HepG2 (cell line): Measurements from ENCODE around the gene RPS5. TPM values are rescaled to one million over a fixed set of nuclear protein-coding genes. Genes with fewer than 3 reads are reported as not detected.

Experiments used
- ATAC-seq: fragments of 200-7000 bp; cut with Tn5 transposase; 3 replicates; pipeline ENCODE4 v1.9.1; 2020; ENCODE audit warnings: mild to moderate bottlenecking, moderate library complexity
- BruUV-seq: library from RNA; stranded (reverse); fragments of 400-500 nt; replicated peaks from 2 replicates; lab custom pipeline; 2021; lab: Mats Ljungman, UMichigan
- CTCF ChIA-PET: fragments of 300-600 bp; formaldehyde crosslinking; extraction: SDS; loops from one replicate; lab custom pipeline; 2021; ENCODE audit warnings: low total read pairs, inconsistent platforms, low intra/inter-chr PET ratio; lab: Yijun Ruan, JAX
- POLR2A ChIA-PET: fragments of 350-600 bp; sonication (Branson Sonifier 250); formaldehyde crosslinking; loops from one replicate; lab custom pipeline; 2020; ENCODE audit warnings: antibody characterized with exemption, inconsistent platforms; lab: Yijun Ruan, JAX
- DNase-seq: peaks from one replicate; pipeline ENCODE4 v3.0.0-alpha.2; 2015; ENCODE audit warnings: low spot score
- FAIRE-seq: peaks from 3 replicates; lab custom pipeline; 2011; peaks lifted over from hg19 to GRCh38; lab: Jason Lieb, UNC
- H2AFZ ChIP-seq: one replicate; pipeline ENCODE4 v1.6.1; 2011; ENCODE audit warnings: low read length, inconsistent platforms
- H3K27ac ChIP-seq: fragments of 300-600 bp; 3 replicates; pipeline ENCODE4 v1.8.0; 2011; ENCODE audit warnings: mixed run types, mild to moderate bottlenecking, mixed read lengths, low read length, inconsistent platforms; ENCODE audit not compliant: insufficient read depth; ENCODE audit errors: extremely low read length
- H3K27me3 ChIP-seq, 2 experiments: fragments of 200-600 bp in 1 of 2; 2 replicates in 1 of 2; 3 replicates in 1 of 2; pipeline versions ENCODE4 v1.6.0 to v1.8.0; 2011; ENCODE audit warnings: low read length in 2 of 2, mild to moderate bottlenecking in 2 of 2, moderate library complexity in 2 of 2, inconsistent platforms in 1 of 2; ENCODE audit not compliant: insufficient read depth in 2 of 2, control insufficient read depth in 1 of 2
- H3K36me3 ChIP-seq, 2 experiments: fragments of 200-600 bp in 1 of 2; replicated peaks in 1 of 2; 2 replicates in 1 of 2; 3 replicates in 1 of 2; pipeline versions ENCODE4 v1.5.1 to v1.8.0; 2011; ENCODE audit warnings: low read length in 2 of 2, inconsistent platforms in 1 of 2; ENCODE audit not compliant: insufficient read depth in 2 of 2, control insufficient read depth in 1 of 2
- H3K4me1 ChIP-seq: 2 replicates; pipeline ENCODE4 v1.5.1; 2012; ENCODE audit warnings: low read length, inconsistent platforms; ENCODE audit not compliant: insufficient read depth
- H3K4me2 ChIP-seq: 2 replicates; pipeline ENCODE4 v1.6.0; 2011; ENCODE audit warnings: low read depth, low read length, inconsistent platforms
- H3K4me3 ChIP-seq, 3 experiments: fragments of 200-600 bp in 1 of 3; sonication (generic), shearing (Covaris generic) in 1 of 3; replicated peaks in 1 of 3; 2 replicates each; pipeline ENCODE4 v1.5.1; 2011 to 2016; ENCODE audit warnings: low read length in 3 of 3, inconsistent platforms in 2 of 3, low read depth in 2 of 3, mild to moderate bottlenecking in 2 of 3, control low read depth in 1 of 3, mixed read lengths in 1 of 3; ENCODE audit not compliant: insufficient read depth in 1 of 3
- H3K79me2 ChIP-seq: one replicate; pipeline ENCODE4 v1.6.1; 2011; ENCODE audit warnings: low read length, inconsistent platforms; ENCODE audit not compliant: insufficient read depth
- H3K9ac ChIP-seq: 2 replicates; pipeline ENCODE4 v1.6.0; 2011; ENCODE audit warnings: mild to moderate bottlenecking, low read depth, low read length, inconsistent platforms; ENCODE audit not compliant: insufficient read depth
- H3K9me3 ChIP-seq: 2 replicates; pipeline ENCODE4 v1.5.1; 2012; ENCODE audit warnings: mild to moderate bottlenecking, low read length
- H4K20me1 ChIP-seq: 2 replicates; pipeline ENCODE4 v1.6.0; 2011; ENCODE audit warnings: inconsistent platforms, mild to moderate bottlenecking, low read length, moderate library complexity; ENCODE audit not compliant: insufficient read depth
- ASH2L ChIP-seq: fragments of 300-600, 200-600 bp; sonication (generic); IDR thresholded peaks from 2 replicates; pipeline ENCODE4 v1.7.0; 2017; ENCODE audit warnings: low read depth, mild to moderate bottlenecking, moderate library complexity, mixed read lengths, low read length; ENCODE audit not compliant: insufficient read length
- BHLHE40 ChIP-seq: IDR thresholded peaks from 2 replicates; pipeline ENCODE4 v1.6.1; 2011; ENCODE audit warnings: low read length, improper control_type of control experiment
- BRCA1 ChIP-seq: sonication (generic); formaldehyde crosslinking; IDR thresholded peaks from 2 replicates; pipeline ENCODE4 v1.4.0; 2020; ENCODE audit warnings: missing genetic modification reagents
- CHCHD3 ChIP-seq: sonication (generic); formaldehyde crosslinking; IDR thresholded peaks from 2 replicates; pipeline ENCODE4 v1.8.0; 2022; ENCODE audit warnings: mild to moderate bottlenecking, missing genetic modification reagents, moderate library complexity
- CHD2 ChIP-seq: IDR thresholded peaks from 2 replicates; pipeline ENCODE4 v1.6.1; 2011; ENCODE audit warnings: low read depth, low read length, improper control_type of control experiment
- NFATC3 ChIP-seq: sonication (generic); formaldehyde crosslinking; IDR thresholded peaks from 2 replicates; pipeline ENCODE4 v1.5.1; 2020; ENCODE audit warnings: mild to moderate bottlenecking, missing genetic modification reagents
- SMARCE1 ChIP-seq: fragments of 450-650 bp; IDR thresholded peaks from 2 replicates; pipeline ENCODE4 v1.6.1; 2017; ENCODE audit warnings: borderline replicate concordance
- TBX3 ChIP-seq: fragments of 450-650 bp; IDR thresholded peaks from 2 replicates; pipeline ENCODE4 v1.6.1; 2017; ENCODE audit warnings: antibody characterized with exemption, mild to moderate bottlenecking, inconsistent platforms, borderline replicate concordance
- ZNF660 ChIP-seq: sonication (generic); formaldehyde crosslinking; IDR thresholded peaks from 2 replicates; pipeline ENCODE4 v1.5.1; 2020; ENCODE audit warnings: mild to moderate bottlenecking, low read depth, missing genetic modification reagents, borderline replicate concordance
- WGBS: methylation state at CpG from one replicate; pipeline ENCODE4 v1.1.6; 2017; ENCODE audit warnings: low lambda C conversion rate; 5-methylcytosine and 5-hydroxymethylcytosine counted together
- in situ Hi-C: cut with HindIII; loops from 2 replicates; pipeline ENCODE4 v1.10.0; 2017; ENCODE audit warnings: low pct_unique_long_range_greater_than_20kb; ENCODE audit not compliant: extremely low pct_ligation_motif_present
- intact Hi-C: fragments of 100-400 bp; cut with micrococcal nuclease; formaldehyde crosslinking; loops from one replicate; pipeline ENCODE4 v1.10.0; 2022; ENCODE audit not compliant: unreplicated experiment
- polyA plus RNA-seq, 8 experiments: library from polyadenylated mRNA; depleted of rRNA in 3 of 8; stranded (reverse) in 7 of 8; unstranded in 1 of 8; fragments of >200 nt; fragmentation: Illumina TruSeq in 4 of 8; extraction: Trizol in 4 of 8; gene quantifications; 2 replicates each; pipeline versions ENCODE4 v1.2.1 to v1.2.3, GENCODE V29; 2011 to 2016; ENCODE audit warnings: low read depth in 4 of 8, missing spikeins in 1 of 8, mixed read lengths in 1 of 8; ENCODE audit not compliant: insufficient read depth in 1 of 8
- total RNA-seq, 5 experiments: library from RNA; depleted of rRNA; stranded (reverse); fragments of >200 nt; fragmentation: Illumina TruSeq; extraction: Trizol; gene quantifications; 2 replicates each; pipeline ENCODE4 v1.2.3, GENCODE V29; 2016; ENCODE audit warnings: low read depth in 1 of 5

The RPS5 gene
- total and polyA plus RNA-seq, 2 of the 13 experiments (the other 11 are each of a cell fraction or from before 2014, with no cell fraction given): 1,544 to 4,408 TPM

GRCh38 chr19:58356766-58357480 is 30.1 kb upstream of the RPS5 start:
- DNase-seq: no peak
- BruUV-seq: no TSS peak
- Histone ChIP-seq H2AFZ (no peak overlapping the region), H3K9ac (no peak overlapping the region), H3K4me1 (peaks cover 47% of the 10 kb centered on the region), H3K27me3 (no peaks in the 10 kb centered on the region), H3K9me3 (no peaks in the 10 kb centered on the region), H4K20me1 (no peaks in the 10 kb centered on the region), H3K36me3 (no peaks in the 10 kb centered on the region), H3K79me2 (no peaks in the 10 kb centered on the region), H3K4me3 (no peak overlapping the region), H3K4me2 (no peak overlapping the region), H3K27ac (no peak overlapping the region)
- CTCF ChIA-PET: no interaction called here
- ATAC-seq: no peak
- in situ Hi-C loops: no loop called here
- TF ChIP-seq BHLHE40 (no peak), TBX3 (no peak), CHD2 (no peak), ZNF660 (CRISPR knock-in tag) (no peak), CHCHD3 (CRISPR knock-in tag) (no peak), BRCA1 (CRISPR knock-in tag) (no peak), SMARCE1 (no peak), ASH2L (no peak), NFATC3 (no peak)
- whole genome bisulfite sequencing: 92% methylated on average over 31 of the region's 75 CpGs
- intact Hi-C loops: no loop called here
- FAIRE-seq: no peak
- POLR2A ChIA-PET: no interaction called here
